Right lobe of liver (tissue), 4 donors: ENCODE measurements around the gene ADARB2.

Experiments
- CTCF ChIP-seq, 4 donors: fragments of 200-600 bp in 3 of 4; fragments of 450-650 bp in 1 of 4; IDR thresholded peaks; one replicate each; pipeline versions ENCODE4 v1.5.1 to v1.8.0; 2016 to 2022; ENCODE audit warnings: antibody characterized with exemption in 4 of 4, mild to moderate bottlenecking in 2 of 4
- POLR2A ChIP-seq: fragments of 450-650 bp; IDR thresholded peaks from one replicate; pipeline ENCODE4 v1.6.1; 2017; ENCODE audit warnings: antibody characterized with exemption, mild to moderate bottlenecking
- donor health status: DM: no; HTN: no; CAD: no.
- donor health status: DM: no; HTN: no; CAD: no.
- donor health status: DM: no; HTN: yes; CAD: no.

GRCh38 chr10:1687623-1688150, 49.6 kb downstream of the ADARB2 start:
- TF ChIP-seq CTCF (IDR thresholded peaks at IDR 0.05): no peak
- TF ChIP-seq POLR2A: no peak
